HepG2 (cell line): ENCODE measurements around the gene ZNF428. TPM values are rescaled to one million over a fixed set of nuclear protein-coding genes. Genes with fewer than 3 reads are reported as not detected.

Experiments used
- ARID5B ChIP-seq: IDR thresholded peaks from 2 replicates; pipeline ENCODE4 v1.4.0; 2020; ENCODE audit warnings: mild to moderate bottlenecking, missing genetic modification reagents
- BATF2 ChIP-seq: sonication (generic); formaldehyde crosslinking; IDR thresholded peaks from 2 replicates; pipeline ENCODE4 v1.8.0; 2022; ENCODE audit warnings: mild to moderate bottlenecking, missing genetic modification reagents, moderate library complexity
- E2F5 ChIP-seq: sonication (generic); formaldehyde crosslinking; conservative IDR thresholded peaks from 2 replicates; pipeline ENCODE4 v1.4.0; 2020; ENCODE audit warnings: missing genetic modification reagents
- ELF4 ChIP-seq: sonication (generic); formaldehyde crosslinking; IDR thresholded peaks from 2 replicates; pipeline ENCODE4 v1.5.0; 2020; ENCODE audit warnings: missing genetic modification reagents, mild to moderate bottlenecking, moderate library complexity, borderline replicate concordance
- FOSL1 ChIP-seq: sonication (generic); formaldehyde crosslinking; IDR thresholded peaks from 2 replicates; pipeline ENCODE4 v1.9.0; 2021; ENCODE audit warnings: missing genetic modification reagents, borderline replicate concordance
- FOXK2 ChIP-seq: fragments of 450-650 bp; IDR thresholded peaks from 2 replicates; pipeline ENCODE4 v1.6.1; 2016
- FOXP1 ChIP-seq, 2 experiments: fragments of 450-650 bp in 1 of 2; IDR thresholded peaks; 2 replicates each; pipeline ENCODE4 v1.6.1; 2017 to 2018; ENCODE audit warnings: antibody characterized with exemption in 1 of 2
- HHEX ChIP-seq: IDR thresholded peaks from 2 replicates; pipeline ENCODE4 v1.6.1; 2016; ENCODE audit warnings: control low read depth
- JUNB ChIP-seq: sonication (generic); formaldehyde crosslinking; IDR thresholded peaks from 2 replicates; pipeline ENCODE4 v1.8.0; 2022; ENCODE audit warnings: missing genetic modification reagents, mild to moderate bottlenecking, borderline replicate concordance
- LCORL ChIP-seq, 2 experiments: fragments of 450-650 bp in 1 of 2; sonication (generic) in 1 of 2; formaldehyde crosslinking in 1 of 2; IDR thresholded peaks; 2 replicates each; pipeline versions ENCODE4 v1.5.0 to v1.6.1; 2017 to 2020; ENCODE audit warnings: antibody characterized with exemption in 1 of 2, missing genetic modification reagents in 1 of 2
- PHF8 ChIP-seq: sonication (generic); formaldehyde crosslinking; IDR thresholded peaks from 2 replicates; pipeline ENCODE4 v1.5.0; 2020; ENCODE audit warnings: missing genetic modification reagents
- PLSCR1 ChIP-seq: sonication (generic); formaldehyde crosslinking; IDR thresholded peaks from 2 replicates; pipeline ENCODE4 v1.5.0; 2020; ENCODE audit warnings: missing genetic modification reagents, mild to moderate bottlenecking, borderline replicate concordance
- RFX1 ChIP-seq: fragments of 450-650 bp; IDR thresholded peaks from 2 replicates; pipeline ENCODE4 v1.6.1; 2017
- SAP130 ChIP-seq: IDR thresholded peaks from 2 replicates; pipeline ENCODE4 v1.6.1; 2016; ENCODE audit warnings: low read depth
- SP2 ChIP-seq: sonication (generic); formaldehyde crosslinking; IDR thresholded peaks from 2 replicates; pipeline ENCODE4 v1.5.1; 2020; ENCODE audit warnings: mild to moderate bottlenecking, missing genetic modification reagents
- U2AF2 ChIP-seq: fragments of 200-400 bp; formaldehyde crosslinking; IDR thresholded peaks from 2 replicates; pipeline ENCODE4 v1.6.1; 2017; ENCODE audit warnings: low read depth, mild to moderate bottlenecking, low read length
- ZBTB20 ChIP-seq: sonication (generic); formaldehyde crosslinking; IDR thresholded peaks from 2 replicates; pipeline ENCODE4 v1.8.1; 2023; ENCODE audit warnings: missing genetic modification reagents, low read depth, mild to moderate bottlenecking, borderline replicate concordance
- ZEB1 ChIP-seq: IDR thresholded peaks from 2 replicates; pipeline ENCODE4 v1.6.1; 2012; ENCODE audit warnings: mild to moderate bottlenecking, low read depth, inconsistent platforms; ENCODE audit not compliant: insufficient replicate concordance
- ZKSCAN8 ChIP-seq: IDR thresholded peaks from 2 replicates; pipeline ENCODE4 v1.6.1; 2016; ENCODE audit warnings: borderline replicate concordance, missing genetic modification reagents, missing compliant biosample characterization
- ZNF34 ChIP-seq: sonication (generic); formaldehyde crosslinking; IDR thresholded peaks from 2 replicates; pipeline ENCODE4 v1.4.0; 2020; ENCODE audit warnings: mild to moderate bottlenecking, missing genetic modification reagents, borderline replicate concordance
- ZNF761 ChIP-seq: sonication (generic); formaldehyde crosslinking; conservative IDR thresholded peaks from 2 replicates; pipeline ENCODE4 v1.4.0; 2020; ENCODE audit warnings: mild to moderate bottlenecking, missing genetic modification reagents
- ZNF766 ChIP-seq: sonication (generic); formaldehyde crosslinking; IDR thresholded peaks from 2 replicates; pipeline ENCODE4 v1.5.0; 2020; ENCODE audit warnings: missing genetic modification reagents, borderline replicate concordance
- ZSCAN21 ChIP-seq: sonication (generic); formaldehyde crosslinking; IDR thresholded peaks from 2 replicates; pipeline ENCODE4 v1.8.0; 2022; ENCODE audit warnings: mild to moderate bottlenecking, missing genetic modification reagents, moderate library complexity, borderline replicate concordance
- polyA plus RNA-seq, 8 experiments: library from polyadenylated mRNA; depleted of rRNA in 3 of 8; stranded (reverse) in 7 of 8; unstranded in 1 of 8; fragments of >200 nt; fragmentation: Illumina TruSeq in 4 of 8; extraction: Trizol in 4 of 8; gene quantifications; 2 replicates each; pipeline versions ENCODE4 v1.2.1 to v1.2.3, GENCODE V29; 2011 to 2016; ENCODE audit warnings: low read depth in 4 of 8, missing spikeins in 1 of 8, mixed read lengths in 1 of 8; ENCODE audit not compliant: insufficient read depth in 1 of 8
- total RNA-seq, 5 experiments: library from RNA; depleted of rRNA; stranded (reverse); fragments of >200 nt; fragmentation: Illumina TruSeq; extraction: Trizol; gene quantifications; 2 replicates each; pipeline ENCODE4 v1.2.3, GENCODE V29; 2016; ENCODE audit warnings: low read depth in 1 of 5

The ZNF428 gene
- total and polyA plus RNA-seq, 2 of the 13 experiments (the other 11 are each of a cell fraction or from before 2014, with no cell fraction given), result 10.4 to 26.9 TPM

GRCh38 chr19:43619262-43620060, at the start of gene ZNF428 (continued):
- peak; percentile 35; the same call in 1 of the 2 replicates for TF ChIP-seq ARID5B (CRISPR knock-in tag)
- TF ChIP-seq ZSCAN21 (CRISPR knock-in tag), result peak; percentile 82
- TF ChIP-seq ZKSCAN8 (CRISPR knock-in tag), result peak; percentile 29; the same call in 1 of the 2 replicates
- no peak for TF ChIP-seq JUNB (CRISPR knock-in tag)
- peak; percentile 96 for TF ChIP-seq ZNF761 (CRISPR knock-in tag)
- TF ChIP-seq FOXP1 (IDR thresholded peaks at IDR 0.05), result no peak
- no peak for TF ChIP-seq FOXP1 (CRISPR knock-in tag; IDR thresholded peaks at IDR 0.05)
- TF ChIP-seq PLSCR1 (CRISPR knock-in tag), result no peak
- TF ChIP-seq E2F5, result peak; percentile 38; the same call in 1 of the 2 replicates
- TF ChIP-seq U2AF2, result no peak
- no peak for TF ChIP-seq LCORL (IDR thresholded peaks at IDR 0.05)
- TF ChIP-seq LCORL (CRISPR knock-in tag; IDR thresholded peaks at IDR 0.05), result no peak
- no peak for TF ChIP-seq ZEB1
- TF ChIP-seq ZNF34 (CRISPR knock-in tag), result peak; percentile 98; the same call in 1 of the 2 replicates
- peak; percentile 80; the same call in 1 of the 2 replicates for TF ChIP-seq ZBTB20 (CRISPR knock-in tag)
- TF ChIP-seq RFX1, result no peak
- TF ChIP-seq PHF8 (CRISPR knock-in tag), result peak; percentile 90
- TF ChIP-seq SAP130 (CRISPR knock-in tag), result peak; percentile 76
- peak; percentile 80; the same call in 1 of the 2 replicates for TF ChIP-seq BATF2 (CRISPR knock-in tag)
- TF ChIP-seq SP2 (CRISPR knock-in tag), result no peak
- no peak for TF ChIP-seq FOXK2
- no peak for TF ChIP-seq HHEX (CRISPR knock-in tag)
- TF ChIP-seq FOSL1 (CRISPR knock-in tag), result 0 out of 2 replicates have a peak, but pooled peaks have one; percentile 24
- TF ChIP-seq ELF4, result no peak
- peak; percentile 96 for TF ChIP-seq ZNF766
